ENCODE measurements around the gene LCLAT1. TPM values are rescaled to one million over a fixed set of nuclear protein-coding genes. Genes with fewer than 3 reads are reported as not detected.
A peak's percentile ranks its signal among the peaks of the same experiment; 100 is the strongest.

LCLAT1 gene
- total and polyA plus RNA-seq, 2 of the 4 experiments (the other 2 are of a cell fraction): 7.5 to 11.5 TPM

DNA sequence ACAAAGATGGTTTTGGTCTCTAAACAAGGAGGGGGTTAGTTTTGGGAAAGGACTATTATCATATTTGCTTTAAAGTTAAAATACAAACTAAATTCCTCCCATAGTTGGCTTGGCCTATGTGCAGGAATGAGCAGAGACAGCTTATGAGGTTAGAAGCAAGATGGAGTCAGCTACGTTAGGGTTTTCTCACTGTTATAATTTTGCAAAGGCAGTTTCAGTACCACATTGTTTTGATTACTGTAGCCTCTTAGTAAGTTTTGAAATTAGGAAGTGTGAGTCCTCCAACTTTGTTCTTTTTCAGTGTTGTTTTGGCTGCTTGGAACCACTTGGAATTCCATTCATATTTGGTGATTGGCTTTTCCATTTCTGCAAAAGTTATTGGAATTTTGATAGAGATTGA is 23.4 kb downstream of the LCLAT1 start:
- H3K23ac ChIP-seq (ENCODE audit: low read depth, low read length): 0 out of 2 replicates have a peak overlapping the region, but pooled peaks have one; percentile 45
- TF ChIP-seq POLR2A (IDR thresholded peaks at IDR 0.05; ENCODE audit: low read depth, low read length) (no peak), BHLHE40 (IDR thresholded peaks at IDR 0.05; ENCODE audit: low read depth, low read length) (no peak), MAZ (IDR thresholded peaks at IDR 0.05; ENCODE audit: borderline replicate concordance, low read depth, low read length) (no peak), RCOR1 (IDR thresholded peaks at IDR 0.05; ENCODE audit: insufficient replicate concordance, low read length) (no peak), MAFK (IDR thresholded peaks at IDR 0.05; ENCODE audit: low read depth, low read length) (no peak), SMC3 (IDR thresholded peaks at IDR 0.05; ENCODE audit: low read depth, low read length) (no peak), CHD1 (IDR thresholded peaks at IDR 0.05; ENCODE audit: low read depth, low read length) (no peak), RAD21 (IDR thresholded peaks at IDR 0.05; ENCODE audit: low read length) (no peak), FOS (IDR thresholded peaks at IDR 0.05; ENCODE audit: low read depth, low read length) (no peak), MXI1 (IDR thresholded peaks at IDR 0.05; ENCODE audit: borderline replicate concordance, low read depth, low read length) (no peak), CEBPB (IDR thresholded peaks at IDR 0.05; ENCODE audit: low read depth, low read length) (no peak)
- TF ChIP-seq, protein P1, sequence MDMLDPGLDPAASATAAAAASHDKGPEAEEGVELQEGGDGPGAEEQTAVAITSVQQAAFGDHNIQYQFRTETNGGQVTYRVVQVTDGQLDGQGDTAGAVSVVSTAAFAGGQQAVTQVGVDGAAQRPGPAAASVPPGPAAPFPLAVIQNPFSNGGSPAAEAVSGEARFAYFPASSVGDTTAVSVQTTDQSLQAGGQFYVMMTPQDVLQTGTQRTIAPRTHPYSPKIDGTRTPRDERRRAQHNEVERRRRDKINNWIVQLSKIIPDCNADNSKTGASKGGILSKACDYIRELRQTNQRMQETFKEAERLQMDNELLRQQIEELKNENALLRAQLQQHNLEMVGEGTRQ (IDR thresholded peaks at IDR 0.05; ENCODE audit: low read depth, low read length): no peak
- TF ChIP-seq, protein P2, sequence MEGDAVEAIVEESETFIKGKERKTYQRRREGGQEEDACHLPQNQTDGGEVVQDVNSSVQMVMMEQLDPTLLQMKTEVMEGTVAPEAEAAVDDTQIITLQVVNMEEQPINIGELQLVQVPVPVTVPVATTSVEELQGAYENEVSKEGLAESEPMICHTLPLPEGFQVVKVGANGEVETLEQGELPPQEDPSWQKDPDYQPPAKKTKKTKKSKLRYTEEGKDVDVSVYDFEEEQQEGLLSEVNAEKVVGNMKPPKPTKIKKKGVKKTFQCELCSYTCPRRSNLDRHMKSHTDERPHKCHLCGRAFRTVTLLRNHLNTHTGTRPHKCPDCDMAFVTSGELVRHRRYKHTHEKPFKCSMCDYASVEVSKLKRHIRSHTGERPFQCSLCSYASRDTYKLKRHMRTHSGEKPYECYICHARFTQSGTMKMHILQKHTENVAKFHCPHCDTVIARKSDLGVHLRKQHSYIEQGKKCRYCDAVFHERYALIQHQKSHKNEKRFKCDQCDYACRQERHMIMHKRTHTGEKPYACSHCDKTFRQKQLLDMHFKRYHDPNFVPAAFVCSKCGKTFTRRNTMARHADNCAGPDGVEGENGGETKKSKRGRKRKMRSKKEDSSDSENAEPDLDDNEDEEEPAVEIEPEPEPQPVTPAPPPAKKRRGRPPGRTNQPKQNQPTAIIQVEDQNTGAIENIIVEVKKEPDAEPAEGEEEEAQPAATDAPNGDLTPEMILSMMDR (conservative IDR thresholded peaks at IDR 0.05; ENCODE audit: low read depth, low read length): no peak
- TF ChIP-seq, protein P3, sequence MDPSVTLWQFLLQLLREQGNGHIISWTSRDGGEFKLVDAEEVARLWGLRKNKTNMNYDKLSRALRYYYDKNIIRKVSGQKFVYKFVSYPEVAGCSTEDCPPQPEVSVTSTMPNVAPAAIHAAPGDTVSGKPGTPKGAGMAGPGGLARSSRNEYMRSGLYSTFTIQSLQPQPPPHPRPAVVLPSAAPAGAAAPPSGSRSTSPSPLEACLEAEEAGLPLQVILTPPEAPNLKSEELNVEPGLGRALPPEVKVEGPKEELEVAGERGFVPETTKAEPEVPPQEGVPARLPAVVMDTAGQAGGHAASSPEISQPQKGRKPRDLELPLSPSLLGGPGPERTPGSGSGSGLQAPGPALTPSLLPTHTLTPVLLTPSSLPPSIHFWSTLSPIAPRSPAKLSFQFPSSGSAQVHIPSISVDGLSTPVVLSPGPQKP (IDR thresholded peaks at IDR 0.05; ENCODE audit: borderline replicate concordance, low read depth, low read length): no peak
- no peak for ATAC-seq (ENCODE audit: low read depth)
- H4K5ac ChIP-seq (ENCODE audit: low read depth, low read length): no peak overlapping the region
- no peak overlapping the region for H2BK120ac ChIP-seq (ENCODE audit: low read depth, low read length)
- no peak for DNase-seq
- no peak overlapping the region for H3K56ac ChIP-seq (ENCODE audit: extremely low read depth, insufficient read depth, low read length)
- H3K9me3 ChIP-seq (ENCODE audit: control insufficient read depth, insufficient read depth, low read length): peaks cover 2% of the 10 kb centered on the region; the same call in 1 of the 2 replicates
- H3K4me1 ChIP-seq (ENCODE audit: control insufficient read depth, insufficient read depth, low read length): 0 out of 2 replicates have a peak, but pooled peaks cover 1% of the 10 kb centered on the region
- H2BK5ac ChIP-seq (ENCODE audit: low read depth, low read length, poor library complexity, severe bottlenecking): no peak overlapping the region
- WGBS, 2 experiments (ENCODE audit: extremely low coverage in 2 of 2, insufficient read length in 1 of 2): no CpG with 5 or more reads among the region's 1 CpG
- dilution Hi-C loops (cut with HindIII; ENCODE audit: low sequenced_read_pairs, unreplicated experiment) (no loop called here), in situ Hi-C loops (cut with MboI; ENCODE audit: low sequenced_read_pairs) (no loop called here), intact Hi-C loops (cut with micrococcal nuclease) (loop anchor here (10.0 kb wide), 1 partner anchor 234 kb away; no protein-coding TSS in a partner anchor)
- ChIA-PET POLR2A (ENCODE audit: unreplicated experiment) (no interaction called here), CTCF (no interaction called here)
- no peak overlapping the region for H3K18ac ChIP-seq (ENCODE audit: low read depth, low read length)
- no peak overlapping the region for H4K8ac ChIP-seq (ENCODE audit: low read depth in 2 of 2, low read length in 2 of 2)
- no peak overlapping the region for H2AK5ac ChIP-seq (ENCODE audit: low read depth, low read length)
- H3K4ac ChIP-seq (ENCODE audit: low read depth, low read length): no peak overlapping the region
- no TSS peak for BruUV-seq (replicated peaks)
- H3K27ac ChIP-seq (ENCODE audit: insufficient read depth, low read length): no peak overlapping the region
- H3K4me3 ChIP-seq (ENCODE audit: insufficient read depth, low read depth, low read length): no peak overlapping the region
- H2BK20ac ChIP-seq (ENCODE audit: low read depth, low read length): no peak overlapping the region
- no peak overlapping the region for H4K91ac ChIP-seq (ENCODE audit: insufficient read depth, low read depth, low read length)
- H3K36me3 ChIP-seq (ENCODE audit: control insufficient read depth, insufficient read depth, low read length): no peaks in the 10 kb centered on the region
- H3K27me3 ChIP-seq (ENCODE audit: control insufficient read depth, insufficient read depth, low read length): no peaks in the 10 kb centered on the region
- no peaks in the 10 kb centered on the region for H3K9me1 ChIP-seq (ENCODE audit: insufficient read depth, low read length)
- no peaks in the 10 kb centered on the region for H4K20me1 ChIP-seq (ENCODE audit: insufficient read depth, low read length)
- H2AK9ac ChIP-seq (replicated peaks; ENCODE audit: low read depth, low read length, poor library complexity): no peak overlapping the region
- H2AFZ ChIP-seq (replicated peaks; ENCODE audit: low read length, poor library complexity): no peak overlapping the region
- peaks cover 26 to 34% of the 10 kb centered on the region in 2 experiments; a peak in 3 of 4 replicates for H3K79me1 ChIP-seq (ENCODE audit: low read depth in 1 of 2, low read length in 2 of 2)
- H3K9ac ChIP-seq (ENCODE audit: low read depth, low read length): no peak overlapping the region
- H2BK15ac ChIP-seq (ENCODE audit: low read depth, low read length): no peak overlapping the region
- no peak overlapping the region for H3K4me2 ChIP-seq (ENCODE audit: low read depth, low read length)
- H3K14ac ChIP-seq (replicated peaks; ENCODE audit: low read depth, low read length): no peak overlapping the region
